ENCODE results near the gene PTPRN2.
"Not testable (repeated sequence)": the region's sequence is repeated elsewhere in the genome, so short reads cannot be mapped to it uniquely, and the experiment has no call there.

GRCh38 chr7:158385496-158386354 lies 201.9 kb downstream of the PTPRN2 start:
- TF ChIP-seq CTCF (conservative IDR thresholded peaks at IDR 0.05 in 1 of 2, IDR thresholded peaks at IDR 0.05 in 1 of 2; ENCODE audit: extremely low read depth in 1 of 2, insufficient read depth in 1 of 2, low read depth in 1 of 2, low read length in 2 of 2); EZH2 (IDR thresholded peaks at IDR 0.05; ENCODE audit: borderline replicate concordance, low read length): not testable (repeated sequence)

Measured in mammary epithelial cell (primary cell).